Cardiac fibroblast (primary cell): Measurements from ENCODE around the gene SNRPD3.
"Not testable (repeated sequence)": the region's sequence is repeated elsewhere in the genome, so short reads cannot be mapped to it uniquely, and the experiment has no call there.

Experiments used
- DNase-seq, 2 donors: peaks; one replicate each; pipeline versions ENCODE4 v3.0.0 to v3.0.0-alpha.2; 2010; ENCODE audit warnings: low read depth in 2 of 2
- H3K4me3 ChIP-seq, 2 donors: replicated peaks in 1 of 2; 1 replicate in 1 of 2; 2 replicates in 1 of 2; pipeline ENCODE4 v1.5.1; 2011; ENCODE audit warnings: low read depth in 2 of 2, low read length in 2 of 2, mild to moderate bottlenecking in 2 of 2, moderate library complexity in 1 of 2
- CTCF ChIP-seq: IDR thresholded peaks from one replicate; pipeline ENCODE4 v1.5.1; 2011; ENCODE audit warnings: low read depth, mild to moderate bottlenecking, low read length, inconsistent platforms

Gene SNRPD3

GRCh38 chr22:24518771-24519485, 36.9 kb upstream of the SNRPD3 start:
- H3K4me3 ChIP-seq = no peak overlapping the region
- no peak for TF ChIP-seq CTCF
- DNase-seq = no peak

DNA sequence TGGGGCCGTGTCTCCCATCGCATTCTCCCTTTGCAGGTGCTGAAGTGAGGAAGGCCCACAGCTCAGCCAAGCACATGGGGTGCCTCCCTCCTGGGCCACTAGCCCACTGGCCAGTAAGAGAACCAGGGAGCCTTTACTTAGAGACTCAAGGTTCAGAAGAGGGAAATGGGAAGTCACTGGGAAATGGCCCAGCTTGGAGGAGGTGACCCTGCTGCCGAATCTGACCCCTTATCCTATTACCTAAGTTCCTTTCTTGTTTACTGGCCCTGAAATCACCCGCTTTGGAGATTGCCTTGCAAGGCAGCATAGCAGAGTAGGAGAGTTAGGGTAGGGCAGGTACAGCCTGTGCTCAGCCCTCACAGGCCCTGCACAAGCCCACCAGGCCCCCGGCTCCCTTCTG, 36.3 kb upstream of the SNRPD3 start:
- DNase-seq = no peak
- no peak overlapping the region for H3K4me3 ChIP-seq
- no peak for TF ChIP-seq CTCF

- peak; percentile 71 to 77 for DNase-seq
- TF ChIP-seq CTCF = peak; percentile 60
- no peak overlapping the region for H3K4me3 ChIP-seq
Observed at GRCh38 chr22:24521791-24522245, 34.0 kb upstream of the SNRPD3 start.

DNA sequence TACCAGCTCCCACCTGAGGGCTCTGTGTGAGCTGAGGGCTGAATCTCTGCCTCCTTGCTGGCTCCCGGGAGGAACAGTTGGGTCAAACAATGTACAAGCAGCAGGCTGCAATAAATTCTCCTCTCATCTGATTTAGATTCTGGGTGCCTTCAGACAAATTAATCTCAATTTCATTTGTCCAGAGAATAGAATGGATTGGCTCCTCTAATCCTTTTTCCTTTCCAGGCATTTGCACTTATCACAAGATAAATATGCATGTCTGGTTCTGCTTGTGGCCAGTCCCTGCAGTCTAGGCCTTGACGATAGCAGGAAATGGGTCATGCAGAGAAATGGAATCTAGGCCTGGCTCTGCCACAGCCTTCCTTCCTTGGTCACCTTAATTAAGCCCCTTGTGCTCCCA, 31.9 kb upstream of the SNRPD3 start:
- DNase-seq = peak; percentile 51 to 59
- TF ChIP-seq CTCF = no peak
- no peak overlapping the region for H3K4me3 ChIP-seq

GRCh38 chr22:24525416-24526037, 30.3 kb upstream of the SNRPD3 start:
- peak; percentile 75 to 78 for DNase-seq
- TF ChIP-seq CTCF = peak; percentile 94

GRCh38 chr22:24526191-24526590, 29.6 kb upstream of the SNRPD3 start:
- no peak overlapping the region for H3K4me3 ChIP-seq
- TF ChIP-seq CTCF = no peak
- DNase-seq = no peak

More at GRCh38 chr22:24525416-24526037, 30.3 kb upstream of the SNRPD3 start:
- H3K4me3 ChIP-seq = no peak overlapping the region

DNA sequence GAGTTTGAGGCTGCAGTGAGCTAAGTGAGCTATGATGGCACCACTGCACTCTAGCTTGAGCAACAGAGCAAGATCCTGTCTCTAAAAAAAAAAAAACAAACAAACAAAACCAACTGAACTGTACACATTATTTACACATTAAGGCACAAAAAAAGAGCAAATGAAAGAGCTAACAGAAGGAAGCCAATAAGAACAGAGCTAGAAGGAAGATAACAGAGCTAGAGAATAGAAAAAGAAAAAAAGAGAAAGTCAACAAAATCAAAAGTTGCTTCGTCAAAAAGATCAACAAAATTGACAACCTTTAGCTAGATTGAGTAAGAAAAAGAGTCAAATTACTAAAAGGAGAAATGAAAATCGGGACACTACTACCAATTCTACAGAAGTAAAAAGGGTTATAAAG, 25.9 kb upstream of the SNRPD3 start:
- no peak for TF ChIP-seq CTCF
- no peak overlapping the region for H3K4me3 ChIP-seq
- no peak for DNase-seq

- not testable (repeated sequence) for DNase-seq, H3K4me3 ChIP-seq
Observed at GRCh38 chr22:24530968-24531367, 24.8 kb upstream of the SNRPD3 start.
